CD4-positive, alpha-beta T cell treated with Interleukin-6 for 4 hours (primary cell): ENCODE measurements around the gene CAST.
A peak's percentile ranks its signal among the peaks of the same experiment; 100 is the strongest.

Experiments
- DNase-seq: peaks from one replicate; pipeline ENCODE4 v3.0.0-alpha.2; 2020; ENCODE audit warnings: mixed read lengths

The CAST gene

GRCh38 chr5:96645091-96645490 is 17.1 kb upstream of the CAST start:
- no peak for DNase-seq

GRCh38 chr5:96648023-96648422 is 14.2 kb upstream of the CAST start:
- no peak for DNase-seq

GRCh38 chr5:96648593-96648992 is 13.6 kb upstream of the CAST start:
- no peak for DNase-seq

GRCh38 chr5:96649251-96649662 is 12.9 kb upstream of the CAST start:
- no peak for DNase-seq

- DNase-seq: no peak
Measured at GRCh38 chr5:96649681-96650540, 12.3 kb upstream of the CAST start.

- DNase-seq: no peak
Measured at GRCh38 chr5:96651047-96651446, 11.1 kb upstream of the CAST start.

- DNase-seq: peak; percentile 26
Measured at GRCh38 chr5:96651948-96652753, 10.0 kb upstream of the CAST start.

- DNase-seq: no peak
Measured at GRCh38 chr5:96652769-96653454, 9.3 kb upstream of the CAST start.

- DNase-seq: no peak
Measured at GRCh38 chr5:96654209-96654608, 8.0 kb upstream of the CAST start.

GRCh38 chr5:96655085-96655484 is 7.1 kb upstream of the CAST start:
- no peak for DNase-seq

- DNase-seq: no peak
Measured at GRCh38 chr5:96655506-96655905, 6.7 kb upstream of the CAST start.

GRCh38 chr5:96657068-96657467 is 5.1 kb upstream of the CAST start:
- peak; percentile 55 for DNase-seq

GRCh38 chr5:96658272-96658671 is 3.9 kb upstream of the CAST start:
- no peak for DNase-seq

GRCh38 chr5:96659170-96659569 is 3.0 kb upstream of the CAST start:
- DNase-seq: no peak

- peak; percentile 44 for DNase-seq
Measured at GRCh38 chr5:96660971-96661854, 963 bp upstream of the CAST start.

GRCh38 chr5:96662725-96663518 is 746 bp downstream of the CAST start:
- peak; percentile 87 for DNase-seq

GRCh38 chr5:96663608-96664007 is 1.4 kb downstream of the CAST start:
- no peak for DNase-seq

- DNase-seq: no peak
Measured at GRCh38 chr5:96664669-96665068, 2.5 kb downstream of the CAST start.

- no peak for DNase-seq
Measured at GRCh38 chr5:96668725-96669124, 6.5 kb downstream of the CAST start.

- DNase-seq: no peak
Measured at GRCh38 chr5:96669909-96670308, 7.7 kb downstream of the CAST start.

GRCh38 chr5:96671441-96671840 is 9.3 kb downstream of the CAST start:
- no peak for DNase-seq

GRCh38 chr5:96673127-96673526 is 11.0 kb downstream of the CAST start:
- DNase-seq: no peak
